HG03565 (cell line): ENCODE measurements around the gene TRPM7.
"Not testable (repeated sequence)": the region's sequence is repeated elsewhere in the genome, so short reads cannot be mapped to it uniquely, and the experiment has no call there.

Experiments
- ATAC-seq: cut with Tn5 transposase; IDR thresholded peaks from one replicate; pipeline ENCODE4 v1.9.1; 2021; ENCODE audit warnings: mild to moderate bottlenecking, moderate library complexity; ENCODE audit not compliant: unreplicated experiment

The TRPM7 gene, protein sequence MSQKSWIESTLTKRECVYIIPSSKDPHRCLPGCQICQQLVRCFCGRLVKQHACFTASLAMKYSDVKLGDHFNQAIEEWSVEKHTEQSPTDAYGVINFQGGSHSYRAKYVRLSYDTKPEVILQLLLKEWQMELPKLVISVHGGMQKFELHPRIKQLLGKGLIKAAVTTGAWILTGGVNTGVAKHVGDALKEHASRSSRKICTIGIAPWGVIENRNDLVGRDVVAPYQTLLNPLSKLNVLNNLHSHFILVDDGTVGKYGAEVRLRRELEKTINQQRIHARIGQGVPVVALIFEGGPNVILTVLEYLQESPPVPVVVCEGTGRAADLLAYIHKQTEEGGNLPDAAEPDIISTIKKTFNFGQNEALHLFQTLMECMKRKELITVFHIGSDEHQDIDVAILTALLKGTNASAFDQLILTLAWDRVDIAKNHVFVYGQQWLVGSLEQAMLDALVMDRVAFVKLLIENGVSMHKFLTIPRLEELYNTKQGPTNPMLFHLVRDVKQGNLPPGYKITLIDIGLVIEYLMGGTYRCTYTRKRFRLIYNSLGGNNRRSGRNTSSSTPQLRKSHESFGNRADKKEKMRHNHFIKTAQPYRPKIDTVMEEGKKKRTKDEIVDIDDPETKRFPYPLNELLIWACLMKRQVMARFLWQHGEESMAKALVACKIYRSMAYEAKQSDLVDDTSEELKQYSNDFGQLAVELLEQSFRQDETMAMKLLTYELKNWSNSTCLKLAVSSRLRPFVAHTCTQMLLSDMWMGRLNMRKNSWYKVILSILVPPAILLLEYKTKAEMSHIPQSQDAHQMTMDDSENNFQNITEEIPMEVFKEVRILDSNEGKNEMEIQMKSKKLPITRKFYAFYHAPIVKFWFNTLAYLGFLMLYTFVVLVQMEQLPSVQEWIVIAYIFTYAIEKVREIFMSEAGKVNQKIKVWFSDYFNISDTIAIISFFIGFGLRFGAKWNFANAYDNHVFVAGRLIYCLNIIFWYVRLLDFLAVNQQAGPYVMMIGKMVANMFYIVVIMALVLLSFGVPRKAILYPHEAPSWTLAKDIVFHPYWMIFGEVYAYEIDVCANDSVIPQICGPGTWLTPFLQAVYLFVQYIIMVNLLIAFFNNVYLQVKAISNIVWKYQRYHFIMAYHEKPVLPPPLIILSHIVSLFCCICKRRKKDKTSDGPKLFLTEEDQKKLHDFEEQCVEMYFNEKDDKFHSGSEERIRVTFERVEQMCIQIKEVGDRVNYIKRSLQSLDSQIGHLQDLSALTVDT (N-terminal part only)

DNA sequence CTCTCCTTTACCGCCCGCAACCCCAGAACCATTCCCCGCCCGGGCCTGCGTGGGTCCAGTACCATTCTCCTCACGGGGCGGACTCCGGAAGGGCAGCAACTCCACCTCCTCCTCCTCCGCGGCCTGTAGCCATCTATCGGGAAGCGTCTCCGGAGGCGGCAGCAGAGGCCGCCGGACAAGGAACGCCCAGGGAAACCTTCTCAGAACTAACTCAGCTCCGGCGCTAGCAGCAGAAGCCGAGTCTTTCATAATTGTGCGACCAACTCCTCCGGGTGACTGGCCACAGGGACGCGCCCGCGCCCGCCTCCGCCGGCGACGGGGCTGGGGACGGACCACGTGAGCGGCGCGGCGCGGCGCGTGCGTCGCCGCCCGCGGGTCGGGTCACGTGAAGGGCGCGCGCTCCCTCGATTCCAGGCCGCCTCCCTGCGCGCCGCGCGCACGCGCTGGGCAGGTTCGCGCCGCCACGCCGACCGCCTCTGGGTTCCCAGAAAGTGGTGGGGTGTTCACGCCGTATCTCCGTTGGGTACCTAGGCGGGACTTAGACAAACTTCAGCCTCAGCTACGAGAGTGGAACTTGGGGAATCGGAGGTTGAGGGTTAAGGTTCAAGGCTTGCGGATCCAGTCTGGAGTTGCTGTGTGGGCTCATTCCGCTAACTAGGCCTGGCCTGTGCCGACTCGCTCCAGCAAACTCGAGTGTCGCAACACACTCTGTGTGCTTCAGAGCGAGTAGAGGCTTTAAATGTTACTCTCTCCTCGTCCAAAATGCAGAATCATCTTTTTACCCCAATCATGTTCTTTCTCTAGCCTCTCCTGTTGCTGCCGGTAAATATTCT lies at the start of gene TRPM7:
TSS of gene TRPM7 (minus strand) at position 329 of the 833 bp plus-strand sequence. CDS start at position 65, 264 bp downstream.
- peak; percentile 73 for ATAC-seq

DNA sequence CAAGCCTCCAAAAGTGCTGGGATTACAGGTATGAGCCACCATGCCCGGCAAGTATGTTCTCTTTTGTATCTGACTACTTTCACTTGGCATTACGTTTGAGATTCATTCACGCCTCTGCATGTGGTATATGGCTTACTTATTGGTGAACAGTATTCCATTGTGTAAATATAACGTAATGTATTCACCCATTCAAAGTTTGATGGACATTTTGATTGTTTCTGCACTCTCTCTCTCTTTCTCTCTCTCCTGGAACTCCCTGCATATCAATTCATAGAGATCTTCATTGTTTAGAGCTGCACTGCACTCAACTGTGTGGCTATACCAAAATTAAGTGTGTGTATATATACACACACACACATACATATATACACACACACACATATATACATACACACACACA lies 48.6 kb upstream of the TRPM7 start:
- ATAC-seq: no peak

DNA sequence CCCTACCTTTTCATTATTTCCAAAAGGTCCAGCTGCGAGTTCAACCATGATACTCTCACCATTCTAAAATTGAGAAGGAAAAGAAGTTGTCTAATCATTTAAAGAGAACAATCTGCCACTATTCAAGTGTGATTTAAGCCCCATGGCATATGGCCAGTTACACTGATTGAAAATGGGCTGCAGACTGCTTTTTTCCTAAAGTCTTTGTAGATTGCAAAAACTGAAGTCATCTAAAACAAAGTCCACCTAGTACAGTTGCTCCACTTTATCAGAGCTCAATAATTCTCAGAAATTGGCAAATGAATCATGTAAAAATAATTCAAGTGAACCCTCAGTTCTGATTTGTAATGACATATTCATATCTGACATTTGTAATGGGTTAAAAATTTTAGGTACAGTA lies 39.7 kb upstream of the TRPM7 start:
- no peak for ATAC-seq

DNA sequence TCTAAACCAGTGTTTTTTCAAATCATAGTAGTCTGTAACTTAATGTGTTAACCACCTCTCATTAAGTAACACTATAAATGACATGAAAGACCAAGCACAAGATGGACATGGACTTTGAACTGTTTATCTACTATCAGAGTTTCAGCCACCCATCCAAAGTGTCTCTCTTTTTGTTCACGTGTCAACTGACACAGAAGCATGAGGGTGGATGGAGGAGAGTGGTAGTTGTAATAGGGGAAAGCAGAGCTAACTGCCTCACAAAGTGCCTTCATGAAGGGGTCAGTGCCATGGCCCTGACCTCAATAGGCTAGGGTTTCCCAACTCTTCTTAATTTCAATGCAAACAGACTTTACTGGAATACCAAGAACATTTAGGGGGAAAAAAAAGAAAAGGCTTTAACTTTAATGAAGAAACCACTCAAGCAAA lies 32.1 kb upstream of the TRPM7 start:
- no peak for ATAC-seq

DNA sequence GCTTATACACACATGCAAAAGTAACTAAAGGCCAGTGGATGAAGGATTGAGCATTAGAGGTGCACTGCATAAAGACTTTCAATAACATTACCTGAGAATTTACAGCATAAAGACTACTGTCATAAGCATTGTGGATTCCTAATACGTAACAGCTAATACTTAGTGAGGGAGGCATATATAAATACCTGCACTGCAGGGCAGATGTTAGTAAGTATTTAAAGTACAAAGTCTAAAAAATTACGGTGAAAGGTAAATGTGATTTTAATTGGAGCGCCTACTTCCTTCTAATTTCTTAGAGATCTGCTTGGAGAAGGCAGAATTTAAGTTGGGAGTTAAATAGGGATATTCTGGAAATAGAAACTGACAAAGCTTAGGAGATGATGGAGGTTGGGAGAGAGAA lies 25.4 kb upstream of the TRPM7 start:
- no peak for ATAC-seq

DNA sequence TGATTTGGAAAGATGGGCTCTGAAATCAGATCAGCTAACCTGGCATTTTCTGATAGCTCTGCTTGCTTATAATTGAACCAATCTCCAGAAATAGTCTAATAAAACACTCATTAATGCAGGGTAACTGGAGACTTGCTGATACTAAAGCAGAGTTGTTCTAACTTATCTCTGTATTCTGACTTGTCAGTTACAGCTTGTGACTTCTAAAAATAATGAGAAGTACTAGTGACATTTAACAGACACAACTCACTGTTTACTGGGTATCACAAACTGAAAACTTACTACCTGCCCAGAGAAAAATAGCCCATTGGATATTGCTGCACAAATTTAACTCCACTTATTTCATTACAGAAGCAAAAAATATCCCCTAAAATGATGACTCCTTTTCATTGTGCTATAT lies 24.0 kb upstream of the TRPM7 start:
- no peak for ATAC-seq

DNA sequence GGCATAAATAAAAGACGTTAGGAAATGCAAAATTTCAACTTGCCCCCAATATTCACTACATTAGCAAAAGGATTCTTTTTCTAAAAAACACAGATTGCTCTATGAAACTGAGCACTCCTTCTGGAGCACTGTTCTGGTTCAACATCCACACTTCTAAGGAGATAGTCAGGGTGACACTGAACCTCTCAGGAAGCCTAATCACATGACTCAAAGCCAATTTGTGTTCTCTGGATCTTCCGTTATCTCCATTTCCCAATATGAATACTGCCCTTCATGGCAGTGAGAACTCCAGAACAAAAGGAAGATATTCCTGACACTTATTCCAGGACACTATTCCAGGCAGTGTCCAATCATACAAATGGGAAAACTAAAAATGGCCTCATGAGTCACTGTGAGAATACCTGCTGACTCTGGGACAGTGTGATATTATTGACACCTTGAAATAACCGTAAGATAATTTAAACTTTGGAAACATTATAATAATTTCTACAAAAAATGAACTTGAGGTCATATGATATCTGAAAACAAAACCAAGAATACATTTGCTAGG lies 21.4 kb upstream of the TRPM7 start:
- ATAC-seq: no peak

DNA sequence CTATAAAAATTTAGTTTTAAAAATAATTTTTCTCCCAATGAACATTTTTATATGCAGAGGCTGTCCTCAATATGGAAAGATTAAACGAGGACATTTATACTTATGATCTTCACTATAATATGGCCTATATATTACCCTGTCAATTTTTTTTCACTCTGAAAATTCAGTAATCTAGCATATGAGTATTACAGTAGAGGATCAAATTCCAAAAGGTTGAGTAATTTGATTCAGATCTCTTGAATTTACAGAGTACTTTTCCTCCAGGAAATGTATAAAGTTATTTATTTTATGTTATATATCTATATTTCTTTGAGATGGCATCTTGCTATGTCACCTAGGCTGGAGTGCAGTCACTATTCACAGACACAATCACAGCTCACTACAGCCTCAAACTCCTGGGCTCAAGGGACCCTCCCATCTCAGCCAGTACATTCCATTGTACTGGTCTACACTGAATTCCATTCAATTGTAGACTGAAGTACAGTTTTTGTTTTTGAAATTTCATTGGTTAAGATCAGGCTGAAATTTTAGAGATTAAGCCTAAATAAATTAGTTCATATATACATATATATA lies 16.3 kb upstream of the TRPM7 start:
- ATAC-seq: no peak

DNA sequence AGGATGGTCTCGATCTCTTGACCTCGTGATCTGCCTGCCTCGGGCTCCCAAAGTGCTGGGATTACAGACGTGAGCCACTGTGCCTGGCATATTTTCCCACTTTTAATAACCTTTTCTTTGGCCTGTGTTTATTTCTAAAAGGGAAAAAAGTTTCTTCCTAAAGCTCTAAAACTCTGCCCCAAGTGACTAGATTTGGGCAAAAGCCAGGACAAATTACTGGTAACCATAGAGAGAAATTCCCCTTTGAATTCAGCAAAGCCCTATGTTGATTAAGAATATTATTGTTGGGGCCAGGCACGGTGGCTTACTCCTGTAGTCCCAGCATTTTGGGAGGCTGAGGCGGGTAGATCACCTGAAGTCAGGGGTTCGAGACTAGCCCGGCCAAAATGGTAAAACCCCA lies 11.5 kb upstream of the TRPM7 start:
- no peak for ATAC-seq

DNA sequence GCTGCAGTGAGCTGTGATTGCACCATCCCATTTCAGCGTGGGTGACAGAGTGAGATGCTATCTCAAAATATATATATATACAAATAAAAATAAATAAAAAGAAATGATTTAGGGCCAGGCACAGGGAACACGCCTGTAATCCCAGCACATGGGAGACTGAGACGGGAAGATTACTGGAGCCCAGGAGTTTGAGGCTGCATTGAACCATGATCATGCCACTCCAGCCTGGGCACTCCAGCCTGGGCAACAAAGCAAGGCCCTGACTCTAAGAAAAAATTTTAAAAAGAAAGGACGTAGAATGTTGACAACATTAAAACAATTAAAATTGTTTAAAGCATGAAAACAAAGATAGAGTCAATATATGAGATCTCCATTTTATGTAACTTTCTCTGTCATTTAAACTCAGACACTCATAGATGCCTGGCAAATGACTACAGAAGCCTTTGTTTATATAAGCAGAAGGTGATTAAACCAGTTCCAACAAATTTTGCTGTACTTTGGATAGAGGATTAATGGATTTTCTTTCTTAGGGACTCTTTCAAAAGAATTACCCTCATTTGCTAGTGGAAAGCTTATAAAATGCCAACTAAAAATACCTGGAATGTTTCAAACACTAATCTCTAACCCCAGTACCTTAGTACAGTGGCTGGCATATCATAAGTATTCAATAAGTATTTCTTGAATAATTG lies 10.7 kb upstream of the TRPM7 start:
- no peak for ATAC-seq

DNA sequence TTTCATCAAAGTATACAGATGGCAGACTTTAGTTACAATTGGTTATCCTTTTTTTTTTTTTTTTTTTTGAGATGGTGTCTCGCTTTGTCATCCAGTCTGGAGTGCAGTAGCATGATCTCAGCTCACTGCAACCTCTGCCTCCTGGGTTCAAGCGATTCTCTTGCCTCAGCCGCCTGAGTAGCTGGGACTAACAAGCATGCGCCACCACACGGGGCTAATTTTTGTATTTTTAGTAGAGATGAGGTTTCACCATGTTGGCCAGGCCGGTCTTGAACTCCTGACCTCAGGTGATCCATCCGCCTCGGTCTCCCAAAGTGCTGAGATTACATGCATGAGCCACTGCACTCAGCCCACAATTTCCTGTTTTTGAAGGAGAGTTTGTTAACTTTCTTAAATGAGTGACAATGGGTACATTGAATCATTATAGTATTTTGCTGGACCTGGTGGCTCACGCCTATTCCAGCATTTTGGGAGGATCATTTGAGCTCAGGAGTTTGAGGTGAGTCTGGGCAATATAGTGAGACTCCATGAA lies 8.1 kb upstream of the TRPM7 start:
- ATAC-seq: not testable (repeated sequence)

DNA sequence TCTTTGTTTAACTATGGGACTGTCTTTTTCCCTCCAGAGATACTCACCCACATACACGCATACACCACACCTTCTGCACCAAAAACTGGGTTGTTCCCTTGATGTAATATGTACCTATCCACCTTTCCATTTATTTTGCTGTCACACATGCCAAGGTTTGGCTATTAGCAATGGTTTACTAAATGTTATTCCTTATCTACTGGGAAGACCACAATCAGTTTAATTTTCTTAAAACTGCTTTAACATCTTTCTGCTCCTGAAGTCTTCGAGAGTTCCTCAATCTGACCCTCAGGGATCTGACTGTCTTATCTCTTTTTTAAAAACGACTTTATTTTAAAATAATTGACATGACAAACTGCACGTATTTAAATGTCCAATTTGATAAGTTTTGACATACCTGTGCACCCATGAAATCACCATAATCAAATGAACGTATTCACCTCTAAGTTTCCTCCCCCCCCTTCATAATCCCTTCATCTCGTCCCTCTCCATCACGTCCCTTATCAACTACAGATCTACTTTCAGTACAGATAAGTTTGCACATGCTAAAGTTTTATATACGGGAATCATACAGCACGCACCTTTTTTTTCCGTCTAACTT lies 805 bp upstream of the TRPM7 start:
- no peak for ATAC-seq

DNA sequence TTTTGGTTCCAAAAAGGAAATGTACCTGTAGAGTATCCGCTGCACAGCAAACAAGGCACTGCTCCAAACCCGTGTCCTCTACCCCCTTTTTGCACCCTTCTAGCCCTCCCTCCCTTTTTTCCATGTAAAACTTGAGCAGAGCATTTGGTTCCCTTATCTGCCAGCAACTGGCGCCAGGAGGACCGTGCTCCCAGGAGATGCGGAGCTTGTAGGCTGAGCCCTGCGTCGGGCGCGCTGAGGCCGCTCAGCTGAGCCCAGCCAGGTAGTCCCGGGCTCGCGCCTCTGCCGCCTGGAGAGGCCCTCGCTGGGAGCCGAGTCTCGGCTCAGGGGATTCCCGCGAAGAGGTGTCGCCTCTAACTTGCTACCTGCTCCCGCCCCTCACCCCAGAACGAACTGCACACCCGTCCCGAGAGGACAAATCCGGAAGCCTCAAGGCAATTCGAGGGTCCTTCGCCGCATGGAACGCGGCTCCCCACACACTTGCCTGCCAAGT lies 575 bp downstream of the TRPM7 start:
- ATAC-seq: peak; percentile 34

DNA sequence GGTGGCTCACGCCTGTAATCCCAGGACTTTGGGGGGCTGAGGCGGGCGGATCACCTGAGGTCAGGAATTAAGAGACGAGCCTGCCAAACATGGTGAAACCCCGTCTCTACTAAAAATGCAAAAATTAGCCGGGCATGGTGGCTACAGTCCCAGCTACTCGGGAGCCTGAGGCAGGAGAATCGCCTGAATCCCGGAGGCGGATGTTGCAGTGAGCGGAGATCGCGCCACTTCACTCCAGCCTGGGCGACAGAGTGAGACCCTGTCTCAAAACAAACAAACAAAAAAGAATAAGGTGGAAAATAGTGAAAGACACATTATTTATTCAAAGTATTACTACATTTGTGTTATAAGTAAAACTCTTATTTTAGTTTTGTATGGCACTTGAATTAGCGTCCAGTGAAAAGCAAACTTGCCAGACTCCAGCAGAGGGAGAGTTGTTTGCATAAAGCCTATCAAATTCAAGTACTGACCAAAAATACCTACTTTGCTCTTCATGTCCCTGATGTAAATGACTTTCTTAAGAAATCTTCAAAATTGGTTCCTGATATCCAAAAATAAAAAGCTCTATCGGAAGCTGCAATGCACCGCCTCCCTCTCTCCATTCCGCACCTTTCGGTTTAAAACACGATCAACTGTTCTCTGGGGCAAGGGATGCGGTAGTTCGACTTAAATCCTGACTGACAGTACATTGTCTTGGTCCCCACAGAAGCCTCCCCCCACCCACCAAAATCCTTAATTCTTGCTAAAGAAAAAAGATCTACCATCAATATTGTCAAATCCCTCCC lies 1.2 kb downstream of the TRPM7 start:
- no peak for ATAC-seq

DNA sequence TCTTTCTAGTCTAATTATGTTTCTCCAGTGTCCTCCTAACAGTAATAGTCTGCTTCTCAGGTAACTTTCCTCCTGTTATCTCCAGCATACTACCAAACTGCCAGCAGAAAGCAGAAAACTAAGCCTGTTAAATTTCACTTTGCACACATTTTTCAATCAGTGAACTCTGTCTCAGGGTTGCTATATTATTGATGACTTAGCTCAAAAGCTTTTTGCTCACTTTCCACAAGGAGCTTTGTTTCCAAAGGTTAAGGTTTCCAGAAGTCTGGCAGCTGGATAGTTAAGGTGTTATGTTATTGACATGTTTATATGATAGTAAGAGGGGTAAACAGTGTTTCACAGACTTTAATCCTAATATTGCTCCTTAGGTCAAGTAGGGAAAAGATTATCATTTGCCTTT lies 5.1 kb downstream of the TRPM7 start:
- no peak for ATAC-seq

DNA sequence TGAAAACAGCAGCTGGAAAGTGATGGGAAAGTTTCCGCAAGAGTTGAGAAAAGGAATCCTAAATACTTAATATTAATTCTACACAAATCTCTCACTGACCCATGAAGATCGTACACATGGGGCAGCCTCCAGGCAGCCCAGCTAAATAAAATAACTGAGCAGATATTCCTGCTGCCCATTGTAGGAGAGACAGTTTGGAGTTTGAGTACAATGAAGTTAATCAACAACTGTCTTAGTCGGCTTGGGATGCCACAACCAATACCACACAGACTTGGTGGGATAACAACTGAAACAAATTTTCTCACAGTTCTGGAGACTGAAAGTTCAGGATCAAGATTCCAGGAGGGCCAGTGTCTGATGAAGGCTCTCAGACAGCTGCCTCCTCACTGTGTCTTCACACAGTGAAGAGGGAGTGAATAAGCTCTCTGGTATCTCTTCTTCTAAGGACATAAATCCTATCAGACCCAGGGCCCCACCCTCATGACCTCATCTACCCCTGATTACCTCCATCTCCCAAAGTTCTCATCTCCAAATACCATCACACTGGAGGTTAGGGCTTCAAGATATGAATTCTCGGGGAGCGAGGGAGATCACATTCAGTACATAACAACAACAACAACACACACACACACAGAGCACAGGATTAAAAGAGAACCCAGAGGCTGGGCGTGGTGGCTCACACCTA lies 9.7 kb downstream of the TRPM7 start:
- no peak for ATAC-seq
